Islet of Langerhans (tissue), 1 donor: Measurements from ENCODE around the gene TWIST2.

Experiments used
- FAIRE-seq: peaks from one replicate; lab custom pipeline; 2011; peaks lifted over from hg19 to GRCh38; lab: Jason Lieb, UNC

Gene TWIST2

GRCh38 chr2:238921681-238922319 lies 73.9 kb downstream of the TWIST2 start:
- no peak for FAIRE-seq

GRCh38 chr2:238922435-238922834 lies 74.5 kb downstream of the TWIST2 start:
- FAIRE-seq: no peak

- no peak for FAIRE-seq
Observed at GRCh38 chr2:238924032-238924431, 76.1 kb downstream of the TWIST2 start.

- FAIRE-seq: no peak
Observed at GRCh38 chr2:238924796-238925195, 76.9 kb downstream of the TWIST2 start.

GRCh38 chr2:238925281-238925680 lies 77.4 kb downstream of the TWIST2 start:
- FAIRE-seq: no peak

- FAIRE-seq: no peak
Observed at GRCh38 chr2:238925816-238926521, 78.1 kb downstream of the TWIST2 start.

GRCh38 chr2:238926761-238927611 lies 79.1 kb downstream of the TWIST2 start:
- no peak for FAIRE-seq

GRCh38 chr2:238927746-238928519 lies 80.0 kb downstream of the TWIST2 start:
- no peak for FAIRE-seq

- FAIRE-seq: no peak
Observed at GRCh38 chr2:238928520-238929241, 80.8 kb downstream of the TWIST2 start.

- FAIRE-seq: no peak
Observed at GRCh38 chr2:238929242-238930081, 81.6 kb downstream of the TWIST2 start.

GRCh38 chr2:238930216-238930615 lies 82.3 kb downstream of the TWIST2 start:
- no peak for FAIRE-seq

GRCh38 chr2:238936162-238937052 lies 88.5 kb downstream of the TWIST2 start:
- FAIRE-seq: no peak

- no peak for FAIRE-seq
Observed at GRCh38 chr2:238938003-238938400, 90.1 kb downstream of the TWIST2 start.

GRCh38 chr2:238938401-238939055 lies 90.6 kb downstream of the TWIST2 start:
- no peak for FAIRE-seq

GRCh38 chr2:238939074-238939473 lies 91.2 kb downstream of the TWIST2 start:
- no peak for FAIRE-seq

- FAIRE-seq: no peak
Observed at GRCh38 chr2:238939521-238940403, 91.9 kb downstream of the TWIST2 start.

- no peak for FAIRE-seq
Observed at GRCh38 chr2:238940806-238941205, 92.9 kb downstream of the TWIST2 start.

- FAIRE-seq: no peak
Observed at GRCh38 chr2:238941262-238941792, 93.4 kb downstream of the TWIST2 start.
